DND-41 (cell line): Measurements from ENCODE around the gene EML6.

Experiments
- ATAC-seq: fragments of 200-7000 bp; cut with Tn5 transposase; 3 replicates; pipeline ENCODE4 v1.9.1; 2021; ENCODE audit warnings: low read depth; ENCODE audit not compliant: insufficient read depth
- DNase-seq: peaks from one replicate; pipeline ENCODE4 v3.0.0-alpha.2; 2020
- H2AFZ ChIP-seq: 2 replicates; pipeline ENCODE4 v1.6.0; 2012; ENCODE audit warnings: low read depth, low read length
- H3K27ac ChIP-seq: 2 replicates; pipeline ENCODE4 v1.5.1; 2012; ENCODE audit warnings: low read length, inconsistent platforms
- H3K27me3 ChIP-seq: fragments of 200-600 bp; sonication (generic); 2 replicates; pipeline ENCODE4 v1.6.0; 2012; ENCODE audit warnings: low read length, mild to moderate bottlenecking, inconsistent platforms; ENCODE audit not compliant: insufficient read depth, poor library complexity
- H3K36me3 ChIP-seq: 2 replicates; pipeline ENCODE4 v1.5.1; 2012; ENCODE audit warnings: low read length, inconsistent platforms; ENCODE audit not compliant: insufficient read depth
- H3K4me1 ChIP-seq: 2 replicates; pipeline ENCODE4 v1.5.1; 2012; ENCODE audit warnings: mild to moderate bottlenecking, low read length; ENCODE audit not compliant: insufficient read depth
- H3K4me2 ChIP-seq: 2 replicates; pipeline ENCODE4 v1.6.0; 2012; ENCODE audit warnings: mild to moderate bottlenecking, moderate library complexity, low read length, inconsistent platforms; ENCODE audit not compliant: insufficient read depth
- H3K4me3 ChIP-seq, 2 experiments: fragments of 200-600 bp in 1 of 2; shearing (Covaris generic) in 1 of 2; 2 replicates each; pipeline ENCODE4 v1.5.1; 2012 to 2016; ENCODE audit warnings: inconsistent platforms in 2 of 2, low read length in 2 of 2, mild to moderate bottlenecking in 2 of 2, low read depth in 1 of 2, moderate library complexity in 1 of 2
- H3K79me2 ChIP-seq: 2 replicates; pipeline ENCODE4 v1.6.0; 2012; ENCODE audit warnings: low read length, inconsistent platforms; ENCODE audit not compliant: insufficient read depth
- H3K9ac ChIP-seq: 2 replicates; pipeline ENCODE4 v1.6.0; 2012; ENCODE audit warnings: low read depth, mild to moderate bottlenecking, inconsistent platforms, low read length, moderate library complexity
- H3K9me3 ChIP-seq: 2 replicates; pipeline ENCODE4 v1.5.1; 2012; ENCODE audit warnings: low read length, moderate library complexity, mild to moderate bottlenecking, inconsistent platforms; ENCODE audit not compliant: insufficient read depth, severe bottlenecking
- H4K20me1 ChIP-seq: 2 replicates; pipeline ENCODE4 v1.6.0; 2012; ENCODE audit warnings: low read length; ENCODE audit not compliant: insufficient read depth
- EZH2 ChIP-seq: IDR thresholded peaks from 3 replicates; pipeline ENCODE4 v1.6.1; 2012; ENCODE audit warnings: borderline replicate concordance, low read depth, mild to moderate bottlenecking, moderate library complexity, low read length, inconsistent platforms; ENCODE audit not compliant: severe bottlenecking
- TF ChIP-seq, protein P1 (sequence below): IDR thresholded peaks from 2 replicates; pipeline ENCODE4 v1.5.1; 2012; ENCODE audit warnings: borderline replicate concordance, low read length, moderate library complexity, mild to moderate bottlenecking; ENCODE audit not compliant: poor library complexity, severe bottlenecking; ENCODE audit errors: extremely low read depth

EML6 gene

DNA sequence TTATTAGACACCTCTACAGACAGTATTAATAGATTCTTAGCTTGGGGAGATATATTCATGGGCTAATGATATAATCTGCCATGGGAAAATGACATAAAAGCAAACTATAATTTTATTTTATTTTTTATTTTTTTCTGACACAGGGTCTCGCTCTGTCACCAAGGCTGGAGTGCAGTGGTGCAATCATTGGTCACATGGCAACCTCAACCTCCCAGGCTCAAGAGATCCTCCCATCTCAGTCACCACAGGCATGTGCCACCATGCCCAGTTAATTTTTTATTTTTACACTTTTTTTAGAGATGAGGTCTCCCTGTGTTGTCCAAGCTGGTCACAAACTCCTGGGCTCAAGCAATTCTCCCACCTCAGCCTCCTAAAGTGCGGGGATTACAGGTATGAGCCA lies 287.5 kb downstream of the EML6 start:
- ATAC-seq: no peak
- DNase-seq: no peak
- Histone ChIP-seq H3K9me3 (no peaks in the 10 kb centered on the region), H3K27me3 (no peaks in the 10 kb centered on the region), H4K20me1 (peaks cover 50% of the 10 kb centered on the region), H3K27ac (no peak overlapping the region), H3K4me1 (peaks cover 40% of the 10 kb centered on the region), H3K9ac (no peak overlapping the region), H2AFZ (no peak overlapping the region), H3K36me3 (peaks cover 3% of the 10 kb centered on the region; the same call in 1 of the 2 replicates), H3K79me2 (peaks cover 100% of the 10 kb centered on the region), H3K4me3 (0 out of 4 replicates have a peak overlapping the region, but pooled peaks of 1 of the 2 experiments have one; percentile 3), H3K4me2 (no peak overlapping the region)
- no peak for TF ChIP-seq EZH2
- TF ChIP-seq, protein P1, sequence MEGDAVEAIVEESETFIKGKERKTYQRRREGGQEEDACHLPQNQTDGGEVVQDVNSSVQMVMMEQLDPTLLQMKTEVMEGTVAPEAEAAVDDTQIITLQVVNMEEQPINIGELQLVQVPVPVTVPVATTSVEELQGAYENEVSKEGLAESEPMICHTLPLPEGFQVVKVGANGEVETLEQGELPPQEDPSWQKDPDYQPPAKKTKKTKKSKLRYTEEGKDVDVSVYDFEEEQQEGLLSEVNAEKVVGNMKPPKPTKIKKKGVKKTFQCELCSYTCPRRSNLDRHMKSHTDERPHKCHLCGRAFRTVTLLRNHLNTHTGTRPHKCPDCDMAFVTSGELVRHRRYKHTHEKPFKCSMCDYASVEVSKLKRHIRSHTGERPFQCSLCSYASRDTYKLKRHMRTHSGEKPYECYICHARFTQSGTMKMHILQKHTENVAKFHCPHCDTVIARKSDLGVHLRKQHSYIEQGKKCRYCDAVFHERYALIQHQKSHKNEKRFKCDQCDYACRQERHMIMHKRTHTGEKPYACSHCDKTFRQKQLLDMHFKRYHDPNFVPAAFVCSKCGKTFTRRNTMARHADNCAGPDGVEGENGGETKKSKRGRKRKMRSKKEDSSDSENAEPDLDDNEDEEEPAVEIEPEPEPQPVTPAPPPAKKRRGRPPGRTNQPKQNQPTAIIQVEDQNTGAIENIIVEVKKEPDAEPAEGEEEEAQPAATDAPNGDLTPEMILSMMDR: no peak

DNA sequence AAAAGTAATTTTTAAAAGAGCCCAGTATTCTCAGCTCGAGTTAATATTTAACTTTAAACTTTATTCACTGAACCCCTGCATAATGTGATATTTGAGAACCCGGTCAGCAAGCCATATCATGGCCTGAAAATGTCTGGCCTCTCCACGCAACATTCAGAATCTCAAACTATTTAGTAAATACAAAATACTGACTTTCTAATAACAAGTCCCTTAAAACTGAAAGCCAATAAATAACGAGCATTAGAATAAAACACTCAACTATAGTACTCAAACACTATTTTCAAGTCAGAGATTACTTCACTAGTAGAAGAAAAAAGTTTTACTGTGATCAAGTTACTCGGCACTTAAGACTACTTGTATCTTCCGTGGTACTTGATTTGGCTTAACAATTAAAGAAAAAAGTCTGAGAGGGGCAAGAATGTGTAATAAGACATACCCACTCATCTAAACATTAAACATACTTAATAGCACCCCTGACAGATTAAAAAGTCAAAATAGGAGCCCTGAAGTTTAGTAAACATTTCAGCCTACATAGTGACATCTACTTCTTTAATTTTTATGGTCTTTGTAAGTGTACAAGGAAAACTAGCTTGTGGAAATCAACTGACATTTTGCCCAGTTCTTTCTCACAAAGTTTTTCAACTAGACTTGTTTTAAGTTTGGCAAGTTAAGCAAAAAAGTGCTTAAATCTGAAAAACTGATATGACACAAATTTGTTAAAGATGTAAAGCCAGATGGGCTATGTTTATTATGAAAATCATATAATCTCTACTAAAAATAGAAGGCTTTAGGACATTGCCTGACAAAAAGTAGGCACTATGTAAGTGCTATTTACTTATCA lies 288.6 kb downstream of the EML6 start:
- Histone ChIP-seq H3K9ac (no peak overlapping the region), H3K4me3 (no peak overlapping the region), H2AFZ (no peak overlapping the region), H3K27me3 (no peaks in the 10 kb centered on the region), H3K36me3 (peaks cover 3% of the 10 kb centered on the region; the same call in 1 of the 2 replicates), H3K4me1 (peaks cover 34% of the 10 kb centered on the region), H3K4me2 (no peak overlapping the region), H3K79me2 (peaks cover 100% of the 10 kb centered on the region), H4K20me1 (peaks cover 44% of the 10 kb centered on the region), H3K27ac (no peak overlapping the region), H3K9me3 (no peaks in the 10 kb centered on the region)
- DNase-seq (no peak), ATAC-seq (no peak)
- TF ChIP-seq, protein P1: no peak
- TF ChIP-seq EZH2: no peak

DNA sequence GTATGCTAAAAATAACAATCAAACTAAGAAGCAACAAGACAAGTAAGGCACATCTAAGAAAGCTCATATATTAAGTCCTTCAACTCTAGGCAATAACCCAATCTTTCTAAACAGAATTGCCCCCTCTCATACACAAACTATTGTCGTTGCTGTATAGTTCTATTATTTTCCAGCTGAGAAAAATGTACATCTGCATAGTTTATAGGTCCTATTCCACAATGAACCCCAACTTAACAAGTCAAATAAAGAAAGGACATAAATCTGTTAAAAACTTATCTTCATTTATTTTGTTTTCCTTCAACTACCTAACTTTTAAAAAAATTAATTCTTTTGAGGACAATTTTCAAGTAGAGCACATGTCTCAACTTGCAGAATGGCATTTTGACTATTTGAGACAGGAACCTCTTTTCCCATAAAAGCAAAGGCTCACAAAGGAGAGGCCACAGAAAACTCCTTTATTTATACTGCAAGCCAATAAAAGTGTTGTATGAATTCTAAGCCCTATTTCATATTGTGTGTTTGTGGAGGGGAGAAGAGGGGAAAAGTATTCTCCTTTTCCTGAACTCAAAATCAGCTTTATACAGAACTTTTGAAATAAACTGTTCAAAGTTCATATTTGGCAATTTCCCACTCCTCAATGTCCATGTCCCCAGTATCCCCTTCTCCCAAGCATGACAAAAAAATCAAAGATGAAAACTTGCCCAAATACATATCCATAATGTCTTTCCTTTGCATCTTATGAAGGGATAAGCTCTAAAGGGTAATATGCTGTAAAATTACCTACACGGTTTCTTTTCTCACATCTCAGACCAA lies 289.4 kb downstream of the EML6 start:
- no peak overlapping the region for H3K4me3 ChIP-seq
- H4K20me1 ChIP-seq: peaks cover 42% of the 10 kb centered on the region
- H3K4me2 ChIP-seq: no peak overlapping the region
- ATAC-seq (no peak), DNase-seq (no peak)
- H2AFZ ChIP-seq: no peak overlapping the region
- no peak overlapping the region for H3K9ac ChIP-seq
- peaks cover 30% of the 10 kb centered on the region for H3K4me1 ChIP-seq
- H3K27ac ChIP-seq: no peak overlapping the region
- no peaks in the 10 kb centered on the region for H3K27me3 ChIP-seq
- H3K36me3 ChIP-seq: peaks cover 8% of the 10 kb centered on the region; the same call in 1 of the 2 replicates
- TF ChIP-seq, protein P1: no peak
- H3K9me3 ChIP-seq: no peaks in the 10 kb centered on the region
- peaks cover 100% of the 10 kb centered on the region for H3K79me2 ChIP-seq
